Measurements from ENCODE around the gene OR2J2.

DNA sequence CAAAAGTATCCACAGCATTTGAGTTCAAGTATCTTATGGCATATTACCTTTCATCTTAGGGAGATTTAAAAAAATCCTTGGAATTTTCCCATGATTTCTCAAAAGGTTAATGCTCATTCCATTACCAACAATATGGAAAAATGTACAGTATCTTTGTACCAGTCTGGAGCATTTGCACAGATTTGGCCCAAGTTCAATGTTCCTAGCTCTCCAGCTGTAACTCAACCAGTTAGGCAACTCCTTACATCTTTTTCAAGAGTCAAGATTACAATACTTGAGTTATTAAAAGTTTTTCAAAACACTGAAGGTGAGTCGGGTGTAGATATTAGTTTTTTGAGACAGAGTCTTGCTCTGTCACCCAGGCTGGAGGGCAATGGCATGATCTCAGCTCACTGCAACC, 1.0 kb downstream of the OR2J2 start:
- TF ChIP-seq, protein P1, sequence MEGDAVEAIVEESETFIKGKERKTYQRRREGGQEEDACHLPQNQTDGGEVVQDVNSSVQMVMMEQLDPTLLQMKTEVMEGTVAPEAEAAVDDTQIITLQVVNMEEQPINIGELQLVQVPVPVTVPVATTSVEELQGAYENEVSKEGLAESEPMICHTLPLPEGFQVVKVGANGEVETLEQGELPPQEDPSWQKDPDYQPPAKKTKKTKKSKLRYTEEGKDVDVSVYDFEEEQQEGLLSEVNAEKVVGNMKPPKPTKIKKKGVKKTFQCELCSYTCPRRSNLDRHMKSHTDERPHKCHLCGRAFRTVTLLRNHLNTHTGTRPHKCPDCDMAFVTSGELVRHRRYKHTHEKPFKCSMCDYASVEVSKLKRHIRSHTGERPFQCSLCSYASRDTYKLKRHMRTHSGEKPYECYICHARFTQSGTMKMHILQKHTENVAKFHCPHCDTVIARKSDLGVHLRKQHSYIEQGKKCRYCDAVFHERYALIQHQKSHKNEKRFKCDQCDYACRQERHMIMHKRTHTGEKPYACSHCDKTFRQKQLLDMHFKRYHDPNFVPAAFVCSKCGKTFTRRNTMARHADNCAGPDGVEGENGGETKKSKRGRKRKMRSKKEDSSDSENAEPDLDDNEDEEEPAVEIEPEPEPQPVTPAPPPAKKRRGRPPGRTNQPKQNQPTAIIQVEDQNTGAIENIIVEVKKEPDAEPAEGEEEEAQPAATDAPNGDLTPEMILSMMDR (optimal IDR thresholded peaks at IDR 0.05 in 1 of 3, IDR thresholded peaks at IDR 0.05 in 1 of 3, conservative IDR thresholded peaks at IDR 0.05 in 1 of 3; ENCODE audit: extremely low read depth in 1 of 3, insufficient read depth in 2 of 3, low read length in 3 of 3): no peak
- TF ChIP-seq EZH2 (IDR thresholded peaks at IDR 0.05; ENCODE audit: low read length): no peak
